IPS-18c (cell line): ENCODE results near the gene DEFB110.

Source experiments
- H3K4me3 ChIP-seq: 2 replicates; pipeline ENCODE4 v1.7.0; 2013; ENCODE audit warnings: low read depth, mild to moderate bottlenecking, low read length, moderate library complexity; ENCODE audit not compliant: insufficient read depth
- H3K9me3 ChIP-seq: one replicate; pipeline ENCODE4 v1.6.1; 2013; ENCODE audit warnings: mild to moderate bottlenecking, low read length, moderate library complexity; ENCODE audit not compliant: control insufficient read depth, insufficient read depth

DEFB110 gene

DNA sequence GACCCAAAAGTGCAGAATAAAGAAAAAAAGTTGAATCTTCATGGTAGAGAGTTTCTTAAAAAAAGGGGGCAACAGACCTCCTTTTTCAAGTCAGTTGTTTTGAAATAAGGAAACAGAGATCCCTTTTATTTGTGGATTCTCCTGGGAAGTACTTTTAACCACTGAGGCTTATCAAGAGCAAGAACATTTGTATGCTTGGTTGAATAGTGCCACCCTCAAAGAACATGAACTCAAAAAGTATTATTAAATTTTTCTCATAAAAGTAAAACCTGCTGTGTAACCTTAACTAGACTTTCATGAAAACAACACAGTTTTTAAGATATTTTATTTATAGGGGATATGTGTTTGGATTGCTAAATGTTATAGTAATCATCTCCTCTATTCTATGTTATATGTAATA, at the start of gene DEFB110:
Gene DEFB110 (minus strand): TSS at position 101 of the 400 bp plus-strand sequence. CDS start 59 bp downstream, at position 42.
- Histone ChIP-seq H3K9me3 (peaks cover 4% of the 10 kb centered on the region), H3K4me3 (no peak within 1 kb of the TSS)

DNA sequence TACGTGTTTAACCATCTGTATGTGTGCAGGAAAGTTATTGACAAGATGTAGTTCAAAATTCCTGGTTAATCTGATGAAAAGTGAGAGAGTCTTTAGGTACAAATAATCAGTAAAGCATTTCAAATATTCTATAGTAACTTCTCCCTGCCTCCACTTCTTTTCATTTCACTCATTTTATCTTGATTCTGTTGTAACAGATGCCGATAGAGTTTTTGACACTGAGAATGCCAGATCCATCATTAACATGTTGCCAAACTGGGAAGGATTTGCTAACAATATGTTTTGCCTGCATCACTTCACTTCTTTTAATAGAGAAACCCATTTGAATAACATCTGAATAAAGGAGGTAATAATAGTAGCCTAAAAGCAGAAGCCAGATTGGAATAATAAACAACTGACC, 48.3 kb upstream of the DEFB110 start:
- Histone ChIP-seq H3K4me3 (no peak overlapping the region), H3K9me3 (no peaks in the 10 kb centered on the region)

DNA sequence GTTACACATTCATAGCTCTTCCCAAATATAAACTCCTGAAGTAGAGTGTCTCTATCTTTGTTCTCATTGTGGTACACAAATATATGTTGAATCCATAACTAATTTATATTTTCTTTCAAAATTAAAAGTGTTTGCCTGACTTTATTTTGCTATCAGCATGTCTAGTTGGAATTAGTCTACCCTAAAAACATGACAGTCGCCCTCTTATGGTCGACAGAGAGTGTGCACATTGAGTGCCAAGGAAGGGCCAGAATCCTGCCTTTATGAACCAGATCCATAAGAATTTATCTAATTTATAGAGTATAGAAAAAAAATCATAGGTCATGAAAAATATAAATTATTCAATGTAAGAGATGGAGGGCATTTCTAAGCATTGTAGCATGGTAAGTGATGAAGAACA, 40.3 kb upstream of the DEFB110 start:
- Histone ChIP-seq H3K9me3 (no peaks in the 10 kb centered on the region), H3K4me3 (no peak overlapping the region)

DNA sequence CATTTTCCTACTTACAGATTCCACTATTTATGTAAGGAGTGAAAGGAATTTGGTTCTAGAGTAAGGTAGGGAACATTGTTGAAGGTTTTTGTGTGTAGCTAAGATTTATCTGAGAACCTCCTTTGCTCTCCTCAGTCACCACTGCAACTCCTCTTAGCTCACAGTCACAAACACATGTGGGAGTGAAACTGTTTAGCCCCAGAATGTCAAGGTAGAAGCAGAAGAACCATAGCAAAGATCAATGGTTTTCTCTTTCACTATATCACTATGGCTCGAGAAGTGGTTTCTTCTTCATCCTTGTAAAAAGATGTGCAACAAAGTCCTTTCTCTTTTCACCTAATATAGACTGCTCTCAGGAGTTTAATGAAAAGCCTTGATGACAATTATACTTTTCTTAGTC, 34.4 kb upstream of the DEFB110 start:
- H3K4me3 ChIP-seq, result no peak overlapping the region
- no peaks in the 10 kb centered on the region for H3K9me3 ChIP-seq

DNA sequence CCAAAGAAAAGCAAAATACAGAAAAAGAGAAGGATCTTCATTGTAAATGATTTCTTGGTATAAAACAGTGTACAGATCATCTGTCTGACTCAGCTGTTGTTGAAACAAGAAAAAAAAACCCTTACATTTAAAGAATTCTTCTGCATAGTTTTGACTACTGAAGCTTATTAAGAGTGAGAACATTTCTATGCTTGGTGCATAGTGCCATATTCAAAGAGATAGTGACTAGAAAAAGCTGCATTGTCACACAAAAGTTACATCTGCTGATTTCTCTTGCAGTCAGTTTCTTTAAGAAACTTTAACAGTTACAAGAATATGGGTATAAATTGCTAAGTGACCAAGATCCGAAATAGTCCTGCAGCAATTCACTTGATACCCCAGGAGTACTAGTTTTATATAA, 28.0 kb upstream of the DEFB110 start, which contains the start of gene DEFB112:
Gene DEFB112 (minus strand): TSS at position 101 of the 400 bp plus-strand sequence. CDS start 60 bp downstream, at position 41.
- no peak within 1 kb of the TSS for H3K4me3 ChIP-seq
- H3K9me3 ChIP-seq, result peaks cover 4% of the 10 kb centered on the region

GRCh38 chr6:50047026-50047425, 25.2 kb upstream of the DEFB110 start:
- Histone ChIP-seq H3K9me3 (peaks cover 4% of the 10 kb centered on the region), H3K4me3 (no peak overlapping the region)

DNA sequence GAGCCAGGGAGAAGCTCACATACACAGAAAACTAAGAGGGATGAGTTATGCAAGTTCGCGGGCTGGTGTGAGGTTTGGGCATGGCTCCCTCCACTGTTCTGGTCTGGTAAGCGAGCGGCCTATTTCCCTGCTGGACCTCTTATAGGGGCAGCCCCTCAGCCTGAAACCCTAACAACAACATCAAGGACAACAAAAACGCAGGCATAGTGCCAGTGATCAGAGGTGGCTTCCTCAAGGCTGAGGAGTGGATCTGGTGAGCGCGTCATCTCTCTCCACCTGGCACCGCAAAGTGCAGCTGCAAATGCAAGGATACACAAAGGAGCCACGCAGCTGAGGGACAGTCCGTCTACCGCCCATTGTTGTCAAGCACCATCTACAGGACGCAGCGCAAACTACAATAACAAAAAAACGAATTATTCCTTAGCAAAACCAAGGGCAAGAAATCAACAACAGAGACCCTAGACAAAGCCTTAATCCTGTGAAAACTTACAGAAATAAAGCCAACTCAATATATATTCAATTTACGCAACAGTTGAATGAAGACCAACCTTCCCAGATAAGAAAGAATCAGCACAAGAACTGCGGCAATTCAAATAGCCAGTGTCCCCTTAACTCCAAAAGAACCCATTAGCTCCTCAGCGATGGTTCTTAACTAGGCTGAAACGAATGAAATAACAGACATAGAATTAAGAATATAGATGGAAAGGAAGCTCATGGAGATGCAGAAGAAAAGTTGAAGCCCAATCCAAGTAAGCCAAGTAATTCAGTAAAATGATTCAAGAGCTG, 9.2 kb upstream of the DEFB110 start:
- no peaks in the 10 kb centered on the region for H3K9me3 ChIP-seq
- H3K4me3 ChIP-seq, result no peak overlapping the region

DNA sequence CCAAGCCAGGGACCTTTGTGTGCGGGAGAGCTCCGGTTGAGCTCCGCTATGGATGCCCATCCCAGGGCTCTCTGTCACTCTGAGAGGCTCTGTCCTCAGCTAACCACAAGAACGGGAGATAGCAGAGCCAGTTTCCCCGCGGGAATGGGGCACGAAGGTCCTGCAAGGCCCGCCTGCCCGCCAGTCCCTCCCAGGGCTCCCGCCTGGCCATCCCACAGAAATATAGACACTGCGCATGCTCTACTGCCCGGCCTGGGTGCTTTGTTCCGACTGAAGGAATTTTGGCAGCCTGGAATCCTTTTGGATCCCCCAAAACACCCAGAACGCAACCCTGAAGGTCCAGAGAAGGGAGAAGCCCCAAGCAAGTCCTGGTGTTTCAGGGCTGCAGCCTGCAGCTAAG, 8.6 kb upstream of the DEFB110 start:
- H3K9me3 ChIP-seq, result no peaks in the 10 kb centered on the region
- no peak overlapping the region for H3K4me3 ChIP-seq

DNA sequence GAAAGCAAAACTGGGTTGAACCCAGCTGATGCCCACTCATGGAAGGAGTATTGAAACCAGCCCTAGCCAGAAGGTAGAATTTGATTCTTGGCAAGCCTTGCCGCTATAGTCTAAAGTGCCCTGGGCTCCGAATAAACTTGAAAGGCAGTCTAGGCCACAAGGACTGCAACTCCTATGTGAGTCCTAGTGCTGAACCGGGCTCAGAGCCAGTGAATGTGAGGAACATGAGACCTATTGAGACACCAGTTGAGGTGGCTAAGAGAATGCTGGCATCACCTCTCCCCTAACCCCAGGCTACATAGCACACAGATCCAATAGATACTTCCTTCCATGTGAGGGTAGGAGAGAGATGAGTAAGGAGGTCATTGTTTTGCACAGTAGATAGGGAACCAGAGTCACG, 3.5 kb upstream of the DEFB110 start:
- Histone ChIP-seq H3K9me3 (peaks cover 4% of the 10 kb centered on the region), H3K4me3 (no peak overlapping the region)

GRCh38 chr6:50007819-50008218, 14.0 kb downstream of the DEFB110 start:
- H3K4me3 ChIP-seq, result no peak overlapping the region
- no peaks in the 10 kb centered on the region for H3K9me3 ChIP-seq

GRCh38 chr6:50003139-50003538, 18.7 kb downstream of the DEFB110 start:
- H3K9me3 ChIP-seq, result no peaks in the 10 kb centered on the region
- H3K4me3 ChIP-seq, result no peak overlapping the region

DNA sequence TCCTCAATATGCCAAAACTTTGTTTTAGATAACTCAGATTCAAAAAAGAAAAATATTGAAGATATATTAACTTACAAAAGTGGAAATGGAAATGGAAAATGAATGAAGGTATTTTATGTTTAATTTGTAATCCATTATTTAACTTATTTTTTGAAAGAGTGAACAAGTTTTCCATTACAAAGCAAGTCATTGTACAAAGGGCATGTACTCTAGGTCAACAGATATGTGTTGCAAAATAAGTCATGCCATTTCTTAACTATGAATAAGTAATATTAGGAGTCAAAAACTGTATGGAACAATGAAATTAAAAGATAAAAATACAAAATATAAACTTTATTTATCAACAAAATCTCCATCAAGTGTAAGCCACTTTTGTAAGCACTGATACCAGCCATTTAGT, 26.5 kb downstream of the DEFB110 start:
- no peak overlapping the region for H3K4me3 ChIP-seq
- H3K9me3 ChIP-seq, result no peaks in the 10 kb centered on the region

- H3K4me3 ChIP-seq, result no peak overlapping the region
- H3K9me3 ChIP-seq, result no peaks in the 10 kb centered on the region
Observed at GRCh38 chr6:49988900-49989299, 32.9 kb downstream of the DEFB110 start.

- H3K4me3 ChIP-seq, result no peak overlapping the region
- H3K9me3 ChIP-seq, result no peaks in the 10 kb centered on the region
Observed at GRCh38 chr6:49987749-49988148, 34.0 kb downstream of the DEFB110 start.

GRCh38 chr6:49986551-49986950, 35.2 kb downstream of the DEFB110 start:
- H3K9me3 ChIP-seq, result no peaks in the 10 kb centered on the region
- no peak overlapping the region for H3K4me3 ChIP-seq

GRCh38 chr6:49982046-49982445, 39.7 kb downstream of the DEFB110 start:
- no peaks in the 10 kb centered on the region for H3K9me3 ChIP-seq

GRCh38 chr6:49980898-49981297, 40.9 kb downstream of the DEFB110 start:
- no peak overlapping the region for H3K4me3 ChIP-seq
- no peaks in the 10 kb centered on the region for H3K9me3 ChIP-seq

More at GRCh38 chr6:49982046-49982445, 39.7 kb downstream of the DEFB110 start:
- no peak overlapping the region for H3K4me3 ChIP-seq

- H3K9me3 ChIP-seq, result no peaks in the 10 kb centered on the region
- H3K4me3 ChIP-seq, result no peak overlapping the region
Observed at GRCh38 chr6:49979584-49979983, 42.2 kb downstream of the DEFB110 start.
